Loucy (cell line): ENCODE data around the gene CNR1.

Source experiments
- H2AFZ ChIP-seq: fragments of 200-600 bp; sonication (generic); 2 replicates; pipeline ENCODE4 v1.6.0; 2016; ENCODE audit warnings: antibody characterized with exemption, mild to moderate bottlenecking, low read length, moderate library complexity
- H3F3A ChIP-seq: fragments of 200-600 bp; 2 replicates; pipeline ENCODE4 v1.6.0; 2016; ENCODE audit warnings: antibody characterized with exemption, low read depth, mild to moderate bottlenecking
- H3K27me3 ChIP-seq: fragments of 200-600 bp; sonication (generic); 2 replicates; pipeline ENCODE4 v1.6.1; 2014; ENCODE audit warnings: low read length, mild to moderate bottlenecking; ENCODE audit not compliant: insufficient read depth, poor library complexity, severe bottlenecking
- H3K36me3 ChIP-seq: fragments of 200-600 bp; sonication (generic); 2 replicates; pipeline ENCODE4 v1.6.1; 2016; ENCODE audit warnings: low read length; ENCODE audit not compliant: insufficient read depth
- H3K4me1 ChIP-seq: fragments of 200-600 bp; sonication (generic); 2 replicates; pipeline ENCODE4 v1.5.1; 2014; ENCODE audit warnings: low read length, mild to moderate bottlenecking; ENCODE audit not compliant: insufficient read depth, poor library complexity, severe bottlenecking
- H3K4me2 ChIP-seq: fragments of 200-600 bp; sonication (generic); 2 replicates; pipeline ENCODE4 v1.6.0; 2014; ENCODE audit warnings: antibody characterized with exemption, low read length, low read depth, mild to moderate bottlenecking; ENCODE audit not compliant: poor library complexity, severe bottlenecking
- H3K4me3 ChIP-seq: fragments of 200-600 bp; sonication (generic); 2 replicates; pipeline ENCODE4 v1.5.1; 2014; ENCODE audit warnings: low read length, mild to moderate bottlenecking, mixed read lengths; ENCODE audit not compliant: poor library complexity, severe bottlenecking
- H3K79me2 ChIP-seq: fragments of 200-600 bp; sonication (generic); 2 replicates; pipeline ENCODE4 v1.6.1; 2014; ENCODE audit warnings: low read length; ENCODE audit not compliant: insufficient read depth
- H3K9ac ChIP-seq: fragments of 200-600 bp; sonication (generic); 2 replicates; pipeline ENCODE4 v1.6.0; 2014; ENCODE audit warnings: mild to moderate bottlenecking, low read depth, low read length, moderate library complexity; ENCODE audit not compliant: poor library complexity, severe bottlenecking
- H3K9me2 ChIP-seq: fragments of 200-600 bp; sonication (generic); replicated peaks from 2 replicates; pipeline ENCODE4 v1.6.1; 2016; ENCODE audit warnings: low read depth, low read length, mixed read lengths
- H3K9me3 ChIP-seq: fragments of 200-600 bp; sonication (generic); 2 replicates; pipeline ENCODE4 v1.6.1; 2014; ENCODE audit warnings: mild to moderate bottlenecking, antibody characterized with exemption, low read length, low read depth; ENCODE audit not compliant: insufficient read depth
- H4K20me1 ChIP-seq: fragments of 200-600 bp; sonication (generic); 2 replicates; pipeline ENCODE4 v1.6.0; 2014; ENCODE audit warnings: antibody characterized with exemption, low read length, mild to moderate bottlenecking; ENCODE audit not compliant: insufficient read depth, poor library complexity, severe bottlenecking
- CTCF ChIP-seq: fragments of 200-600 bp; sonication (generic); conservative IDR thresholded peaks from 2 replicates; pipeline ENCODE4 v1.5.1; 2014; ENCODE audit warnings: mild to moderate bottlenecking, antibody characterized with exemption, low read length
- EZH2phosphoT487 ChIP-seq: fragments of 200-600 bp; IDR thresholded peaks from 2 replicates; pipeline ENCODE4 v1.6.1; 2018; ENCODE audit warnings: antibody characterized with exemption, mild to moderate bottlenecking, moderate library complexity, borderline replicate concordance

The CNR1 gene

GRCh38 chr6:88107241-88107640 lies 58.9 kb downstream of the CNR1 start:
- H3K9me3 ChIP-seq = no peaks in the 10 kb centered on the region
- H4K20me1 ChIP-seq = no peaks in the 10 kb centered on the region
- H2AFZ ChIP-seq = no peak overlapping the region
- H3K4me1 ChIP-seq = no peaks in the 10 kb centered on the region
- H3K36me3 ChIP-seq = no peaks in the 10 kb centered on the region
- H3K4me3 ChIP-seq = no peak overlapping the region
- H3K9ac ChIP-seq = no peak overlapping the region
- H3K79me2 ChIP-seq = no peaks in the 10 kb centered on the region
- H3K9me2 ChIP-seq = no peaks in the 10 kb centered on the region
- no peak overlapping the region for H3K4me2 ChIP-seq
- TF ChIP-seq CTCF (no peak), EZH2phosphoT487 (no peak)
- no peaks in the 10 kb centered on the region for H3F3A ChIP-seq
- no peaks in the 10 kb centered on the region for H3K27me3 ChIP-seq

DNA sequence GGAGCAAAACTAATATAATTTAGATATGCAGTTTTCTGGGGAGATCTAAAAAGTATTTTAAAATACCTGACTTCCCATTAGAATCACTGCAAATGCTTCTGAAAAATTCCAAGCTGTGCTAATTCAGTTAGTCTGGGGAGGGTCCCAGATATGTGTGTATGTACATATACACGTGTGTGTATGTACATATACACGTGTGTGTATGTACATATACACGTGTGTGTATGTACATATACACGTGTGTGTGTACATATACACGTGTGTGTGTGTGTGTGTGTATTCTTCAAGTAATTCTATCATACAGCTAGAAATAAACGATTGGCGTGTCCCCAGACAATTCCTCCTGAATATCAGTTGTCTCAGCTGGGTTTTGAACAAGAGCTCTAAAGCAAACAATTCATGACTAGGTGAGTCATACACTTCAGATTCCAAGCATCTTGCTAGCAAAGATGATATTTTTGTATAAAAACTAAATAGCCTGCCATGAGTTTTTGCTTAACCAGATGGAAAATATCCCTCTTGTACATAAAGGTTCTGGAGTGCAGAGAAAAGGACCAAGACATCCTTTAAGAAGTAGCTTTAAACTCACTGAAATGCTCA lies 60.3 kb downstream of the CNR1 start:
- no peak for TF ChIP-seq CTCF
- H3F3A ChIP-seq = no peaks in the 10 kb centered on the region
- no peaks in the 10 kb centered on the region for H3K27me3 ChIP-seq
- H3K79me2 ChIP-seq = no peaks in the 10 kb centered on the region
- H2AFZ ChIP-seq = no peak overlapping the region
- no peaks in the 10 kb centered on the region for H3K9me3 ChIP-seq
- H3K4me3 ChIP-seq = no peak overlapping the region
- no peak overlapping the region for H3K4me2 ChIP-seq
- no peaks in the 10 kb centered on the region for H3K4me1 ChIP-seq
- H3K9ac ChIP-seq = no peak overlapping the region
- H4K20me1 ChIP-seq = no peaks in the 10 kb centered on the region
- no peaks in the 10 kb centered on the region for H3K9me2 ChIP-seq
- H3K36me3 ChIP-seq = no peaks in the 10 kb centered on the region
